ENCODE data around the gene RD3L. TPM values are rescaled to one million over a fixed set of nuclear protein-coding genes. Genes with fewer than 3 reads are reported as not detected.

RD3L gene
- total and polyA plus RNA-seq, 2 of the 13 experiments (the other 11 are each of a cell fraction or from before 2014, with no cell fraction given): not detected

DNA sequence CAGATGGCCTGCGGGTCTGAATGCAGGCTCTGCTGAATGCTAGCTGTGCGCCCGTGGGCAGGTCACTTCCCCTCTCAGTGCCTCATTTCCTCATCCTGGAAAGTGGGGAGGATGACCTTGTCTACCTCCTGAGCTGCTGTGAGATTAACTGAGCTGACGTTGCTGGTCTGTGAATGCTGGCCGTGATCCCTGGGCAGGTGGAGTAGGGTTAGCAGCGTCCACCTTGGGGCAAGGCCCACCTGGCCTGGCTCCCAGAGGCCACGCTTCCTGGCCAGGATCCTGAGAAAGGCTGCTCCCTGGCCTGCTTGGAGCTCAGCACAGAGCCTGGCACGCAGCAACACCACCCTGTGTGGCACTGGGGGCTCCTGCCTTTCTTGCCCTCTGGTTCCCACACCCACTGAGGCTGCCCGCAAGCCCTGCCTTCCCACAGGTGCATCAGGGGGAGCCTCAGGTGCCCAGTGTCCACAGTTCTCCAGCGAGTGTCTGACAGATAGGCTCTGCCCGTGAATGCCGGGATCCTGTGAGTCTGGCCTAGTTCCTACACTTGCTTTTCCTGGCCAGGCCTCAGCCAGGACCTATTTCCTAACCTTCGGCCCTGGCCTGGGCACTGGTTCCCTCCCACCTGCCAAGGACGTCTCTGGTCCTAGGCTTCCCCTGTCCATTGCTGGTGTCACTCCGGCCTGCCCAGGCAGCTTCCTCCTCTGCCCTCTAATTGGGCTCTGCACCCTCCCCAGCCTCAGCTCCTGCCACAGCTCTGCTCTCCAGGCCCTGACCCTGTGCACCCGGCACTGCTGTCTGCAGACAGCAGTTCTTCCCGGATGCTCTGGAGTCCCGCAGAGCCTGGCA, 51.3 kb downstream of the RD3L start (continued):
- TF ChIP-seq, protein P1, sequence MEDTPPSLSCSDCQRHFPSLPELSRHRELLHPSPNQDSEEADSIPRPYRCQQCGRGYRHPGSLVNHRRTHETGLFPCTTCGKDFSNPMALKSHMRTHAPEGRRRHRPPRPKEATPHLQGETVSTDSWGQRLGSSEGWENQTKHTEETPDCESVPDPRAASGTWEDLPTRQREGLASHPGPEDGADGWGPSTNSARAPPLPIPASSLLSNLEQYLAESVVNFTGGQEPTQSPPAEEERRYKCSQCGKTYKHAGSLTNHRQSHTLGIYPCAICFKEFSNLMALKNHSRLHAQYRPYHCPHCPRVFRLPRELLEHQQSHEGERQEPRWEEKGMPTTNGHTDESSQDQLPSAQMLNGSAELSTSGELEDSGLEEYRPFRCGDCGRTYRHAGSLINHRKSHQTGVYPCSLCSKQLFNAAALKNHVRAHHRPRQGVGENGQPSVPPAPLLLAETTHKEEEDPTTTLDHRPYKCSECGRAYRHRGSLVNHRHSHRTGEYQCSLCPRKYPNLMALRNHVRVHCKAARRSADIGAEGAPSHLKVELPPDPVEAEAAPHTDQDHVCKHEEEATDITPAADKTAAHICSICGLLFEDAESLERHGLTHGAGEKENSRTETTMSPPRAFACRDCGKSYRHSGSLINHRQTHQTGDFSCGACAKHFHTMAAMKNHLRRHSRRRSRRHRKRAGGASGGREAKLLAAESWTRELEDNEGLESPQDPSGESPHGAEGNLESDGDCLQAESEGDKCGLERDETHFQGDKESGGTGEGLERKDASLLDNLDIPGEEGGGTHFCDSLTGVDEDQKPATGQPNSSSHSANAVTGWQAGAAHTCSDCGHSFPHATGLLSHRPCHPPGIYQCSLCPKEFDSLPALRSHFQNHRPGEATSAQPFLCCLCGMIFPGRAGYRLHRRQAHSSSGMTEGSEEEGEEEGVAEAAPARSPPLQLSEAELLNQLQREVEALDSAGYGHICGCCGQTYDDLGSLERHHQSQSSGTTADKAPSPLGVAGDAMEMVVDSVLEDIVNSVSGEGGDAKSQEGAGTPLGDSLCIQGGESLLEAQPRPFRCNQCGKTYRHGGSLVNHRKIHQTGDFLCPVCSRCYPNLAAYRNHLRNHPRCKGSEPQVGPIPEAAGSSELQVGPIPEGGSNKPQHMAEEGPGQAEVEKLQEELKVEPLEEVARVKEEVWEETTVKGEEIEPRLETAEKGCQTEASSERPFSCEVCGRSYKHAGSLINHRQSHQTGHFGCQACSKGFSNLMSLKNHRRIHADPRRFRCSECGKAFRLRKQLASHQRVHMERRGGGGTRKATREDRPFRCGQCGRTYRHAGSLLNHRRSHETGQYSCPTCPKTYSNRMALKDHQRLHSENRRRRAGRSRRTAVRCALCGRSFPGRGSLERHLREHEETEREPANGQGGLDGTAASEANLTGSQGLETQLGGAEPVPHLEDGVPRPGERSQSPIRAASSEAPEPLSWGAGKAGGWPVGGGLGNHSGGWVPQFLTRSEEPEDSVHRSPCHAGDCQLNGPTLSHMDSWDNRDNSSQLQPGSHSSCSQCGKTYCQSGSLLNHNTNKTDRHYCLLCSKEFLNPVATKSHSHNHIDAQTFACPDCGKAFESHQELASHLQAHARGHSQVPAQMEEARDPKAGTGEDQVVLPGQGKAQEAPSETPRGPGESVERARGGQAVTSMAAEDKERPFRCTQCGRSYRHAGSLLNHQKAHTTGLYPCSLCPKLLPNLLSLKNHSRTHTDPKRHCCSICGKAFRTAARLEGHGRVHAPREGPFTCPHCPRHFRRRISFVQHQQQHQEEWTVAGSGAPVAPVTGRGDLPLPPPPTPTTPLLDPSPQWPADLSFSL (CRISPR knock-in tag; IDR thresholded peaks at IDR 0.05): no peak
- TF ChIP-seq PTBP1 (IDR thresholded peaks at IDR 0.05; ENCODE audit: low read depth, low read length, poor library complexity, severe bottlenecking) (no peak), EZH2 (conservative IDR thresholded peaks at IDR 0.05; ENCODE audit: low read depth, low read length) (no peak), SIX1 (CRISPR knock-in tag; IDR thresholded peaks at IDR 0.05; ENCODE audit: borderline replicate concordance) (no peak), RAD21 (CRISPR knock-in tag; IDR thresholded peaks at IDR 0.05) (no peak), EED (CRISPR knock-in tag; IDR thresholded peaks at IDR 0.05) (no peak), ZNF550 (CRISPR knock-in tag; IDR thresholded peaks at IDR 0.05; ENCODE audit: borderline replicate concordance) (peak; percentile 13; the same call in 1 of the 2 replicates), ZNF570 (CRISPR knock-in tag; IDR thresholded peaks at IDR 0.05; ENCODE audit: borderline replicate concordance) (no peak), ZNF263 (CRISPR knock-in tag; IDR thresholded peaks at IDR 0.05) (0 out of 2 replicates have a peak, but pooled peaks have one; percentile 11), ZFX (CRISPR knock-in tag; IDR thresholded peaks at IDR 0.05; ENCODE audit: low read depth) (peak; percentile 97), MAFG (CRISPR knock-in tag; IDR thresholded peaks at IDR 0.05) (no peak), CENPX (CRISPR knock-in tag; IDR thresholded peaks at IDR 0.05) (no peak), SIN3A (IDR thresholded peaks at IDR 0.05; ENCODE audit: borderline replicate concordance, low read depth, low read length) (no peak)
- TF ChIP-seq, protein P2, sequence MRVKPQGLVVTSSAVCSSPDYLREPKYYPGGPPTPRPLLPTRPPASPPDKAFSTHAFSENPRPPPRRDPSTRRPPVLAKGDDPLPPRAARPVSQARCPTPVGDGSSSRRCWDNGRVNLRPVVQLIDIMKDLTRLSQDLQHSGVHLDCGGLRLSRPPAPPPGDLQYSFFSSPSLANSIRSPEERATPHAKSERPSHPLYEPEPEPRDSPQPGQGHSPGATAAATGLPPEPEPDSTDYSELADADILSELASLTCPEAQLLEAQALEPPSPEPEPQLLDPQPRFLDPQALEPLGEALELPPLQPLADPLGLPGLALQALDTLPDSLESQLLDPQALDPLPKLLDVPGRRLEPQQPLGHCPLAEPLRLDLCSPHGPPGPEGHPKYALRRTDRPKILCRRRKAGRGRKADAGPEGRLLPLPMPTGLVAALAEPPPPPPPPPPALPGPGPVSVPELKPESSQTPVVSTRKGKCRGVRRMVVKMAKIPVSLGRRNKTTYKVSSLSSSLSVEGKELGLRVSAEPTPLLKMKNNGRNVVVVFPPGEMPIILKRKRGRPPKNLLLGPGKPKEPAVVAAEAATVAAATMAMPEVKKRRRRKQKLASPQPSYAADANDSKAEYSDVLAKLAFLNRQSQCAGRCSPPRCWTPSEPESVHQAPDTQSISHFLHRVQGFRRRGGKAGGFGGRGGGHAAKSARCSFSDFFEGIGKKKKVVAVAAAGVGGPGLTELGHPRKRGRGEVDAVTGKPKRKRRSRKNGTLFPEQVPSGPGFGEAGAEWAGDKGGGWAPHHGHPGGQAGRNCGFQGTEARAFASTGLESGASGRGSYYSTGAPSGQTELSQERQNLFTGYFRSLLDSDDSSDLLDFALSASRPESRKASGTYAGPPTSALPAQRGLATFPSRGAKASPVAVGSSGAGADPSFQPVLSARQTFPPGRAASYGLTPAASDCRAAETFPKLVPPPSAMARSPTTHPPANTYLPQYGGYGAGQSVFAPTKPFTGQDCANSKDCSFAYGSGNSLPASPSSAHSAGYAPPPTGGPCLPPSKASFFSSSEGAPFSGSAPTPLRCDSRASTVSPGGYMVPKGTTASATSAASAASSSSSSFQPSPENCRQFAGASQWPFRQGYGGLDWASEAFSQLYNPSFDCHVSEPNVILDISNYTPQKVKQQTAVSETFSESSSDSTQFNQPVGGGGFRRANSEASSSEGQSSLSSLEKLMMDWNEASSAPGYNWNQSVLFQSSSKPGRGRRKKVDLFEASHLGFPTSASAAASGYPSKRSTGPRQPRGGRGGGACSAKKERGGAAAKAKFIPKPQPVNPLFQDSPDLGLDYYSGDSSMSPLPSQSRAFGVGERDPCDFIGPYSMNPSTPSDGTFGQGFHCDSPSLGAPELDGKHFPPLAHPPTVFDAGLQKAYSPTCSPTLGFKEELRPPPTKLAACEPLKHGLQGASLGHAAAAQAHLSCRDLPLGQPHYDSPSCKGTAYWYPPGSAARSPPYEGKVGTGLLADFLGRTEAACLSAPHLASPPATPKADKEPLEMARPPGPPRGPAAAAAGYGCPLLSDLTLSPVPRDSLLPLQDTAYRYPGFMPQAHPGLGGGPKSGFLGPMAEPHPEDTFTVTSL (CRISPR knock-in tag; IDR thresholded peaks at IDR 0.05; ENCODE audit: borderline replicate concordance): no peak
- TF ChIP-seq, protein P3, sequence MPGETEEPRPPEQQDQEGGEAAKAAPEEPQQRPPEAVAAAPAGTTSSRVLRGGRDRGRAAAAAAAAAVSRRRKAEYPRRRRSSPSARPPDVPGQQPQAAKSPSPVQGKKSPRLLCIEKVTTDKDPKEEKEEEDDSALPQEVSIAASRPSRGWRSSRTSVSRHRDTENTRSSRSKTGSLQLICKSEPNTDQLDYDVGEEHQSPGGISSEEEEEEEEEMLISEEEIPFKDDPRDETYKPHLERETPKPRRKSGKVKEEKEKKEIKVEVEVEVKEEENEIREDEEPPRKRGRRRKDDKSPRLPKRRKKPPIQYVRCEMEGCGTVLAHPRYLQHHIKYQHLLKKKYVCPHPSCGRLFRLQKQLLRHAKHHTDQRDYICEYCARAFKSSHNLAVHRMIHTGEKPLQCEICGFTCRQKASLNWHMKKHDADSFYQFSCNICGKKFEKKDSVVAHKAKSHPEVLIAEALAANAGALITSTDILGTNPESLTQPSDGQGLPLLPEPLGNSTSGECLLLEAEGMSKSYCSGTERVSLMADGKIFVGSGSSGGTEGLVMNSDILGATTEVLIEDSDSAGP (CRISPR knock-in tag; IDR thresholded peaks at IDR 0.05; ENCODE audit: borderline replicate concordance): no peak; the same call in 1 of the 2 replicates
